Neural cell (in vitro differentiated cells): ENCODE measurements around the gene SMAD4.

ENCODE experiments used
- EP300 ChIP-seq: fragments of 450-650 bp; conservative IDR thresholded peaks from 2 replicates; pipeline ENCODE4 v1.6.1; 2014; ENCODE audit warnings: antibody characterized with exemption, mild to moderate bottlenecking, moderate library complexity; ENCODE audit not compliant: poor library complexity, severe bottlenecking
- POLR2AphosphoS5 ChIP-seq: IDR thresholded peaks from 2 replicates; pipeline ENCODE4 v1.6.1; 2012
- TF ChIP-seq, protein P1 (sequence below): fragments of 450-650 bp; IDR thresholded peaks from 2 replicates; pipeline ENCODE4 v1.5.1; 2014; ENCODE audit warnings: antibody characterized with exemption, mild to moderate bottlenecking, moderate library complexity; ENCODE audit not compliant: poor library complexity, severe bottlenecking

DNA sequence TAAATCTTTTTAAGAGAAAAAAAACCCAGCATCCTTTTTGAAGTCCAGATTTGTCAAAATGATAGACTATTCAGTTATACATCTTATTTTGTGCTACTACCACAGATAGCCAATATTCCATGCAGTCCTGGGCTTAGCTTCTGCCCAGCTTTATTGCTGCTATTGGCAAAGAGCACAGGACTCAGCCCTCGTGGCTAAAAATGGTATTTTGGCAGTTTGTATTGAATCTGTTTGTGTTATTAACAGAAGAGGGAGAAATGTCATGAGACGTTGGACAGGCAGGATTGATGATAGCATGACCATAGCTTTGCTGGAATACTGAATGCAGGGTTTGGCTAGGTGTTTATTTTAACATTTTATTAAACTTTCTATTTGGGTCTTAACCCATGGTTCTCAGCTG lies 42.8 kb upstream of the SMAD4 start:
- TF ChIP-seq, protein P1, sequence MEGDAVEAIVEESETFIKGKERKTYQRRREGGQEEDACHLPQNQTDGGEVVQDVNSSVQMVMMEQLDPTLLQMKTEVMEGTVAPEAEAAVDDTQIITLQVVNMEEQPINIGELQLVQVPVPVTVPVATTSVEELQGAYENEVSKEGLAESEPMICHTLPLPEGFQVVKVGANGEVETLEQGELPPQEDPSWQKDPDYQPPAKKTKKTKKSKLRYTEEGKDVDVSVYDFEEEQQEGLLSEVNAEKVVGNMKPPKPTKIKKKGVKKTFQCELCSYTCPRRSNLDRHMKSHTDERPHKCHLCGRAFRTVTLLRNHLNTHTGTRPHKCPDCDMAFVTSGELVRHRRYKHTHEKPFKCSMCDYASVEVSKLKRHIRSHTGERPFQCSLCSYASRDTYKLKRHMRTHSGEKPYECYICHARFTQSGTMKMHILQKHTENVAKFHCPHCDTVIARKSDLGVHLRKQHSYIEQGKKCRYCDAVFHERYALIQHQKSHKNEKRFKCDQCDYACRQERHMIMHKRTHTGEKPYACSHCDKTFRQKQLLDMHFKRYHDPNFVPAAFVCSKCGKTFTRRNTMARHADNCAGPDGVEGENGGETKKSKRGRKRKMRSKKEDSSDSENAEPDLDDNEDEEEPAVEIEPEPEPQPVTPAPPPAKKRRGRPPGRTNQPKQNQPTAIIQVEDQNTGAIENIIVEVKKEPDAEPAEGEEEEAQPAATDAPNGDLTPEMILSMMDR: no peak
- TF ChIP-seq EP300: no peak
- no peak for TF ChIP-seq POLR2AphosphoS5
